HG03135 (cell line): ENCODE measurements around the gene UBE2O.

Experiments
- ATAC-seq: cut with Tn5 transposase; IDR thresholded peaks from one replicate; pipeline ENCODE4 v1.9.1; 2021; ENCODE audit warnings: mild to moderate bottlenecking, moderate library complexity; ENCODE audit not compliant: unreplicated experiment

Gene UBE2O

GRCh38 chr17:76468634-76469010 is 15.7 kb upstream of the UBE2O start:
- ATAC-seq, result no peak

GRCh38 chr17:76467809-76468633 is 15.1 kb upstream of the UBE2O start:
- ATAC-seq, result no peak

- no peak for ATAC-seq
Observed at GRCh38 chr17:76467366-76467765, 14.4 kb upstream of the UBE2O start, which contains the start of gene AANAT. Gene AANAT, plus strand, starts transcription at chr17:76467603. Its CDS starts 1,144 bp downstream, at chr17:76468747.

- no peak for ATAC-seq
Observed at GRCh38 chr17:76466775-76467130, 13.8 kb upstream of the UBE2O start.

GRCh38 chr17:76462556-76463290 is 9.8 kb upstream of the UBE2O start:
- no peak for ATAC-seq

GRCh38 chr17:76461765-76462555 is 9.0 kb upstream of the UBE2O start:
- ATAC-seq, result no peak

GRCh38 chr17:76459674-76460073 is 6.7 kb upstream of the UBE2O start:
- ATAC-seq, result no peak

- no peak for ATAC-seq
Observed at GRCh38 chr17:76458580-76459490, 5.9 kb upstream of the UBE2O start.

GRCh38 chr17:76453431-76453743 is 435 bp upstream of the UBE2O start:
- no peak for ATAC-seq

GRCh38 chr17:76452127-76452659 is 759 bp downstream of the UBE2O start:
- peak; percentile 13 for ATAC-seq

GRCh38 chr17:76451506-76451905 is 1.4 kb downstream of the UBE2O start:
- ATAC-seq, result no peak

GRCh38 chr17:76449126-76449525 is 3.8 kb downstream of the UBE2O start:
- no peak for ATAC-seq

GRCh38 chr17:76447931-76448652 is 4.9 kb downstream of the UBE2O start:
- no peak for ATAC-seq

- no peak for ATAC-seq
Observed at GRCh38 chr17:76446449-76447231, 6.3 kb downstream of the UBE2O start.

- no peak for ATAC-seq
Observed at GRCh38 chr17:76445697-76446448, 7.1 kb downstream of the UBE2O start.

GRCh38 chr17:76444518-76445311 is 8.2 kb downstream of the UBE2O start:
- no peak for ATAC-seq
